Measurements from ENCODE around the gene SH3PXD2B.

The SH3PXD2B gene

GRCh38 chr5:172486912-172487311, 32.6 kb upstream of the SH3PXD2B start:
- in situ Hi-C loops (cut with MboI; ENCODE audit: low sequenced_read_pairs) = loop anchor here (25.0 kb wide), 1 partner anchor 450 kb away; no protein-coding TSS in a partner anchor

- in situ Hi-C loops (cut with MboI; ENCODE audit: low sequenced_read_pairs) = loop anchor here (25.0 kb wide), 1 partner anchor 451 kb away; no protein-coding TSS in a partner anchor
Measured at GRCh38 chr5:172486451-172486850, 32.1 kb upstream of the SH3PXD2B start.

- in situ Hi-C loops (cut with MboI; ENCODE audit: low sequenced_read_pairs) = loop anchor here (25.0 kb wide), 1 partner anchor 452 kb away; no protein-coding TSS in a partner anchor
Measured at GRCh38 chr5:172485511-172486202, 31.3 kb upstream of the SH3PXD2B start.

- in situ Hi-C loops (cut with MboI; ENCODE audit: low sequenced_read_pairs) = loop anchor here (25.0 kb wide), 1 partner anchor 453 kb away; no protein-coding TSS in a partner anchor
Measured at GRCh38 chr5:172484664-172485063, 30.3 kb upstream of the SH3PXD2B start.

- in situ Hi-C loops (cut with MboI; ENCODE audit: low sequenced_read_pairs) = loop anchor here (25.0 kb wide), 1 partner anchor 455 kb away; no protein-coding TSS in a partner anchor
Measured at GRCh38 chr5:172482156-172483020, 28.1 kb upstream of the SH3PXD2B start.

GRCh38 chr5:172481011-172481800, 26.9 kb upstream of the SH3PXD2B start:
- in situ Hi-C loops (cut with MboI; ENCODE audit: low sequenced_read_pairs) = loop anchor here (25.0 kb wide), 1 partner anchor 456 kb away; no protein-coding TSS in a partner anchor

- in situ Hi-C loops (cut with MboI; ENCODE audit: low sequenced_read_pairs) = loop anchor here (5.0 to 25.0 kb wide), 2 partner anchors 218 to 458 kb away; no protein-coding TSS in a partner anchor
Measured at GRCh38 chr5:172479784-172480115, 25.4 kb upstream of the SH3PXD2B start.

GRCh38 chr5:172479034-172479783, 24.9 kb upstream of the SH3PXD2B start:
- in situ Hi-C loops (cut with MboI; ENCODE audit: low sequenced_read_pairs) = loop anchor here (5.0 to 25.0 kb wide), 2 partner anchors 218 to 458 kb away; no protein-coding TSS in a partner anchor

GRCh38 chr5:172478695-172479033, 24.3 kb upstream of the SH3PXD2B start:
- in situ Hi-C loops (cut with MboI; ENCODE audit: low sequenced_read_pairs) = loop anchor here (5.0 to 25.0 kb wide), 2 partner anchors 219 to 459 kb away; no protein-coding TSS in a partner anchor

- in situ Hi-C loops (cut with MboI; ENCODE audit: low sequenced_read_pairs) = loop anchor here (5.0 to 25.0 kb wide), 2 partner anchors 219 to 459 kb away; no protein-coding TSS in a partner anchor
Measured at GRCh38 chr5:172478256-172478655, 23.9 kb upstream of the SH3PXD2B start.

GRCh38 chr5:172477466-172477865, 23.1 kb upstream of the SH3PXD2B start:
- in situ Hi-C loops (cut with MboI; ENCODE audit: low sequenced_read_pairs) = loop anchor here (5.0 to 25.0 kb wide), 2 partner anchors 220 to 460 kb away; no protein-coding TSS in a partner anchor

- in situ Hi-C loops (cut with MboI; ENCODE audit: low sequenced_read_pairs) = no loop called here
Measured at GRCh38 chr5:172474293-172474692, 20.0 kb upstream of the SH3PXD2B start.

- in situ Hi-C loops (cut with MboI; ENCODE audit: low sequenced_read_pairs) = no loop called here
Measured at GRCh38 chr5:172473427-172473826, 19.1 kb upstream of the SH3PXD2B start.

GRCh38 chr5:172469697-172470096, 15.4 kb upstream of the SH3PXD2B start:
- in situ Hi-C loops (cut with MboI; ENCODE audit: low sequenced_read_pairs) = no loop called here

GRCh38 chr5:172466062-172466461, 11.7 kb upstream of the SH3PXD2B start:
- in situ Hi-C loops (cut with MboI; ENCODE audit: low sequenced_read_pairs) = no loop called here

GRCh38 chr5:172463031-172463430, 8.7 kb upstream of the SH3PXD2B start:
- in situ Hi-C loops (cut with MboI; ENCODE audit: low sequenced_read_pairs) = no loop called here

GRCh38 chr5:172459783-172460165, 5.4 kb upstream of the SH3PXD2B start:
- in situ Hi-C loops (cut with MboI; ENCODE audit: low sequenced_read_pairs) = no loop called here

GRCh38 chr5:172458976-172459782, 4.9 kb upstream of the SH3PXD2B start:
- in situ Hi-C loops (cut with MboI; ENCODE audit: low sequenced_read_pairs) = no loop called here

- in situ Hi-C loops (cut with MboI; ENCODE audit: low sequenced_read_pairs) = no loop called here
Measured at GRCh38 chr5:172456076-172456722, 1.9 kb upstream of the SH3PXD2B start.

Measured in HL-60/S4 treated with phorbol 12-myristate 13-acetate at 8.2 ng/mL for 4 days and 3 days (cell line).